GM19239 (cell line): ENCODE results near the gene FZD10.

ENCODE experiments used
- DNase-seq: peaks from one replicate; pipeline ENCODE4 v3.0.0; 2011; ENCODE audit warnings: low spot score; ENCODE audit not compliant: insufficient read length
- FAIRE-seq: peaks from 2 replicates; lab custom pipeline; 2011; peaks lifted over from hg19 to GRCh38; lab: Jason Lieb, UNC

Gene FZD10

DNA sequence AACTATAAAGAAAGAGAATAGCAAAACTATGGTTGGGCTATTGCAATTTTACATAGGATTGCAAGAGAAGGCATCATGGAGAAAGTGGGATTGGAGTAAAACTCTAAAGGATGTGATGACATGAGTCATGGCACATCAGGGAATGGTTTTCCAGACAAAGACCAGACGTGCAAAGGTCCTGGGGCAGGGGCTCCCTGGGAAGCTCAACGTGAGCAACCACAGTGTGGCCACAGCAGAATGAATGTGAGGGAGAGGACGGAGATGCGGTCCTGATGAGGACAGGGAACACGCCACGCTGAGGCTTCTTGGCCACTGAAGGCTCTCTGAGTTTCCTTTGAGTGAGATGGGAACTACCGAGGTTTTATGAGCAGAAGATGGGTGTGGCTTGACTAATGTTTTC is 38.2 kb downstream of the FZD10 start:
- FAIRE-seq (no peak), DNase-seq (no peak)

GRCh38 chr12:130201037-130201436 is 38.8 kb downstream of the FZD10 start:
- DNase-seq (no peak), FAIRE-seq (no peak)

DNA sequence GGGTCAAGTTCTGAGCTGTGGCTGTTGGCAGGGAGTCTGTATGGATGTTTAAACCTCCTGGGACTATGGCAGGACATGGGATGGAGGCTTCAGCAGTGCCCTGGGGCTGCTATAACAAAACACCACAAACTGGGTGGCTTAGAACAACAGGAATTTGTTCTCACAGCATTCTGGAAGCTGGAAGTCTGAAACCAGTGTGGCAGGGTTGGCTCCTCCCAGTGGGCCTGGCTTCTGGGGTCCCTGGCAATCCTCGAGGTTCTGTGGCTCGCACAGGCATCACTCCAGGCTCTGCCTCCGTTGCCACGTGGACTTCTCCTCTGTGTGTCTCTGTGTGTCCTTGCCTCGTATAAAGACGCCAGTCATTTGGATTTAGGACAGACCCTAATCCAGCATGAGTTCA is 39.9 kb downstream of the FZD10 start:
- FAIRE-seq, result no peak

GRCh38 chr12:130203151-130203550 is 40.9 kb downstream of the FZD10 start:
- FAIRE-seq (no peak), DNase-seq (no peak)

More for the DNA sequence above, 39.9 kb downstream of the FZD10 start:
- no peak for DNase-seq

DNA sequence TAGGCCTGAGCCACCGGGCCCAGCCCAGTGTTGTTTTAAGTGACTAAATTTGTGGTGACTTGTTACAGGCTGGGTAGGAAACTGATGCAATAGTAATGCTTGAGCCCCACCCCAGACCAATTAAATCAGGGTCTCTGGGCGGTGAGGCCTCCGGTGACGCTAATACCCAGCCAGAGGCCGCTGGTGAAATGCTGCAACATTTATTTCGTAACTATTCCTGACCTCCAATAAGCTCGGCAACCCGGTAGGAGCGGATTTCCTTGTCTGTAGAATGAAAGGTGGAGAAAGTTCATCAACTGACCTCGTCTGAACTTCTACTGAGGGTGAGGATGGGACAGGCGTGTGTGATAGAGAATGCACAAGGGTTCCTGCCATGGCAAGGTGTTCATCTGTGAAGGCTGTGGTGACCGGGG is 42.3 kb downstream of the FZD10 start:
- no peak for FAIRE-seq

DNA sequence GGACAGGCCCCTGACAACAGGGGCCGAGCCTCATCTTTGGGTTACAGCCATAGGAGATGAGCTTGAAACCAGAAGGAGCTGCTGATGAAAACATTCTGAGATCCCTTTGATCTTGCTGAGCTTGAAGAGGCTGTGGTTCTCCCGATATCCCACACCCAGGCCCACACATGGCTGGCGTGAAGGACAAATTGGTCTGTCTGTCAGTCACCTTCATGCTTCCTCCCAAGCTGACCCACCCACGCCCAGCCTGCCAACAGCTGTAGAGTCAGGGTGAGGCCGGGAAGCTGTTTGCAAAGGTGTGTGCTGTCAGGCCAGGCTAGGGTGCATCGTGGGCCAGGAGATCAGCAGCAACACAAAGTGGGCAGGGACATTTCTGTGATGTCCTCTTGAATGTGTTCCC is 43.2 kb downstream of the FZD10 start:
- DNase-seq (no peak), FAIRE-seq (no peak)

More for the DNA sequence above, 42.3 kb downstream of the FZD10 start:
- DNase-seq, result no peak

- FAIRE-seq (no peak), DNase-seq (no peak)
These were observed 50.2 kb downstream of the FZD10 start for GRCh38 chr12:130212384-130212989.

- FAIRE-seq (no peak), DNase-seq (no peak)
These were observed 51.0 kb downstream of the FZD10 start for GRCh38 chr12:130213249-130213648.

GRCh38 chr12:130214686-130215395 is 52.6 kb downstream of the FZD10 start:
- FAIRE-seq (no peak), DNase-seq (no peak)
